Loucy (cell line): ENCODE measurements around the gene CNTNAP2.

Experiments used
- H2AFZ ChIP-seq: fragments of 200-600 bp; sonication (generic); 2 replicates; pipeline ENCODE4 v1.6.0; 2016; ENCODE audit warnings: antibody characterized with exemption, mild to moderate bottlenecking, low read length, moderate library complexity
- H3F3A ChIP-seq: fragments of 200-600 bp; 2 replicates; pipeline ENCODE4 v1.6.0; 2016; ENCODE audit warnings: antibody characterized with exemption, low read depth, mild to moderate bottlenecking
- H3K27me3 ChIP-seq: fragments of 200-600 bp; sonication (generic); 2 replicates; pipeline ENCODE4 v1.6.1; 2014; ENCODE audit warnings: low read length, mild to moderate bottlenecking; ENCODE audit not compliant: insufficient read depth, poor library complexity, severe bottlenecking
- H3K36me3 ChIP-seq: fragments of 200-600 bp; sonication (generic); 2 replicates; pipeline ENCODE4 v1.6.1; 2016; ENCODE audit warnings: low read length; ENCODE audit not compliant: insufficient read depth
- H3K4me1 ChIP-seq: fragments of 200-600 bp; sonication (generic); 2 replicates; pipeline ENCODE4 v1.5.1; 2014; ENCODE audit warnings: low read length, mild to moderate bottlenecking; ENCODE audit not compliant: insufficient read depth, poor library complexity, severe bottlenecking
- H3K4me2 ChIP-seq: fragments of 200-600 bp; sonication (generic); 2 replicates; pipeline ENCODE4 v1.6.0; 2014; ENCODE audit warnings: antibody characterized with exemption, low read length, low read depth, mild to moderate bottlenecking; ENCODE audit not compliant: poor library complexity, severe bottlenecking
- H3K4me3 ChIP-seq: fragments of 200-600 bp; sonication (generic); 2 replicates; pipeline ENCODE4 v1.5.1; 2014; ENCODE audit warnings: low read length, mild to moderate bottlenecking, mixed read lengths; ENCODE audit not compliant: poor library complexity, severe bottlenecking
- H3K79me2 ChIP-seq: fragments of 200-600 bp; sonication (generic); 2 replicates; pipeline ENCODE4 v1.6.1; 2014; ENCODE audit warnings: low read length; ENCODE audit not compliant: insufficient read depth
- H3K9ac ChIP-seq: fragments of 200-600 bp; sonication (generic); 2 replicates; pipeline ENCODE4 v1.6.0; 2014; ENCODE audit warnings: mild to moderate bottlenecking, low read depth, low read length, moderate library complexity; ENCODE audit not compliant: poor library complexity, severe bottlenecking
- H3K9me2 ChIP-seq: fragments of 200-600 bp; sonication (generic); replicated peaks from 2 replicates; pipeline ENCODE4 v1.6.1; 2016; ENCODE audit warnings: low read depth, low read length, mixed read lengths
- H3K9me3 ChIP-seq: fragments of 200-600 bp; sonication (generic); 2 replicates; pipeline ENCODE4 v1.6.1; 2014; ENCODE audit warnings: mild to moderate bottlenecking, antibody characterized with exemption, low read length, low read depth; ENCODE audit not compliant: insufficient read depth
- H4K20me1 ChIP-seq: fragments of 200-600 bp; sonication (generic); 2 replicates; pipeline ENCODE4 v1.6.0; 2014; ENCODE audit warnings: antibody characterized with exemption, low read length, mild to moderate bottlenecking; ENCODE audit not compliant: insufficient read depth, poor library complexity, severe bottlenecking
- CTCF ChIP-seq: fragments of 200-600 bp; sonication (generic); conservative IDR thresholded peaks from 2 replicates; pipeline ENCODE4 v1.5.1; 2014; ENCODE audit warnings: mild to moderate bottlenecking, antibody characterized with exemption, low read length
- EZH2phosphoT487 ChIP-seq: fragments of 200-600 bp; IDR thresholded peaks from 2 replicates; pipeline ENCODE4 v1.6.1; 2018; ENCODE audit warnings: antibody characterized with exemption, mild to moderate bottlenecking, moderate library complexity, borderline replicate concordance

CNTNAP2 gene

GRCh38 chr7:148116829-148117403 is 2000.3 kb downstream of the CNTNAP2 start:
- TF ChIP-seq EZH2phosphoT487 (no peak), CTCF (no peak)
- Histone ChIP-seq H3K9me3 (no peaks in the 10 kb centered on the region), H3K9ac (no peak overlapping the region), H3F3A (no peaks in the 10 kb centered on the region), H3K9me2 (no peaks in the 10 kb centered on the region), H4K20me1 (no peaks in the 10 kb centered on the region), H3K4me3 (no peak overlapping the region), H2AFZ (no peak overlapping the region), H3K4me2 (no peak overlapping the region), H3K79me2 (no peaks in the 10 kb centered on the region), H3K36me3 (no peaks in the 10 kb centered on the region), H3K27me3 (no peaks in the 10 kb centered on the region), H3K4me1 (no peaks in the 10 kb centered on the region)

- no peak for TF ChIP-seq CTCF
- no peak for TF ChIP-seq EZH2phosphoT487
- Histone ChIP-seq H3K9ac (no peak overlapping the region), H3K9me2 (no peaks in the 10 kb centered on the region), H3K4me2 (no peak overlapping the region), H3K4me3 (no peak overlapping the region), H3K4me1 (no peaks in the 10 kb centered on the region), H4K20me1 (no peaks in the 10 kb centered on the region), H3K36me3 (no peaks in the 10 kb centered on the region), H3F3A (no peaks in the 10 kb centered on the region), H3K27me3 (no peaks in the 10 kb centered on the region), H2AFZ (no peak overlapping the region), H3K9me3 (no peaks in the 10 kb centered on the region), H3K79me2 (no peaks in the 10 kb centered on the region)
These were observed 2001.8 kb downstream of the CNTNAP2 start for GRCh38 chr7:148118371-148118770.

- Histone ChIP-seq H3K4me1 (no peaks in the 10 kb centered on the region), H3K4me3 (no peak overlapping the region), H3F3A (no peaks in the 10 kb centered on the region), H3K79me2 (no peaks in the 10 kb centered on the region), H3K27me3 (no peaks in the 10 kb centered on the region), H4K20me1 (no peaks in the 10 kb centered on the region), H2AFZ (no peak overlapping the region), H3K9me3 (no peaks in the 10 kb centered on the region; the same call in 1 of the 2 replicates), H3K9ac (no peak overlapping the region), H3K4me2 (no peak overlapping the region), H3K9me2 (no peaks in the 10 kb centered on the region), H3K36me3 (no peaks in the 10 kb centered on the region)
- TF ChIP-seq CTCF (no peak), EZH2phosphoT487 (no peak)
These were observed 2004.8 kb downstream of the CNTNAP2 start for GRCh38 chr7:148121401-148121800.
